ENCODE measurements around the gene ZNF771. TPM values are rescaled to one million over a fixed set of nuclear protein-coding genes. Genes with fewer than 3 reads are reported as not detected.

ZNF771 gene
- total RNA-seq, 4 donors from 2014 or later, result 3.7 to 15.1 (median 7.0) TPM

DNA sequence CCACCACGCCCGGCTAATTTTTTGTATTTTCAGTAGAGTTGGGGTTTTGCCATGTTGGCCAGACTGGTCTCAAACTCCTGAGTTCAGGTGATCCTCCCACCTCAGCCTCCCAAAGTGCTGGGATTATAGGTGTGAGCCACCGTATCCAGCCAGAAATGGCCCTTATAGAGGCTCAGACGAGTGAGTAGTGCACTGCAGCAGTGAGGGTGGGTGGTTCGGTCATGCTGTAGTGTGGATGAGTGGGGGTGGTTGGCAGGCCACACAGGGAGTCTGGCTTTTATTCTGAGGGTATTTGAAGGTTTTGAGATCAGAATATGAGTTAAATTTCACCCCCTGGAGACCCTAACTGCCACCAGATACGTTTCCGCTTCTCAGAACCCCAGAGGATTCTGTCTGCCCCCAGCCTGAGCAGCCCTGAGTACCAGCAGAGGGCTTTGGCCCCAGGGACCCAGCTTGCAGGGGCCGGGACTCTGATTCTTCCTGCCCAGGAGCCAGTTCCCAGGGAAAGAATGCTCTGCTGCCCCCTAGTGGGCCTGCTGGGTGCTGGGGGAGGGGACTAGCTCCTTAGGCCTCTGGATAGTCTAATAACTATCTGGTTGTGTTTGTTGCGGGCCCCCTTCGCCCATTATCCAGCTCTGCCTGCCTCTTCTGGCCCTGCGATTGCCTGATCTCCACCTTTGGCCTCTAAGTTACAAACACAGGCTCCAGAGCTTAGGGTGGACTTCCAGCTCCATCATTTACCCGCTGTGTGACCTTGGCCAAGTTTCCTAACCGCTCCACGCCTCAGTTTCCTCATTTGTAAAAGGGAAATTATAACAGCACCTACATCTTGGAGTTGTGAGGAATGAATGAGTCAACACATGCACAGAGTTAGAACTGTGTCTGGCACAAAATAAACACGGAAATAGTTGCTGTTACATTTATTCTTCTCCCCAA is 2.0 kb downstream of the ZNF771 start:
- H3K27me3 ChIP-seq, result no peaks in the 10 kb centered on the region
- 38 to 42% methylated on average over 11 to 13 of the region's 15 CpGs for WGBS, 2 donors
- no peak overlapping the region for H3K4me3 ChIP-seq
- peaks cover 0 to 21% (median 0%) of the 10 kb centered on the region in 3 donors for H3K36me3 ChIP-seq
- H3K27ac ChIP-seq, result peak overlapping the region in 3 of 4 donors; percentile 34 to 52 (median 43)
- intact Hi-C loops (cut with DNase I), result no loop called here
- DNase-seq, result no peak
- peaks cover 14 to 39% (median 26%) of the 10 kb centered on the region in 3 donors for H3K4me1 ChIP-seq
- no peaks in the 10 kb centered on the region for H3K9me3 ChIP-seq
- TF ChIP-seq CTCF (IDR thresholded peaks at IDR 0.05), result peak; percentile 81 to 94 (median 92)
- peak in 1 of 4 donors; percentile 27 for TF ChIP-seq POLR2A (IDR thresholded peaks at IDR 0.05)

- Histone ChIP-seq H3K36me3 (peaks cover 0 to 21% (median 0%) of the 10 kb centered on the region in 3 donors), H3K27ac (no peak overlapping the region), H3K4me1 (peaks cover 17 to 35% (median 18%) of the 10 kb centered on the region in 3 donors), H3K9me3 (no peaks in the 10 kb centered on the region), H3K4me3 (no peak overlapping the region), H3K27me3 (no peaks in the 10 kb centered on the region)
- TF ChIP-seq POLR2A (IDR thresholded peaks at IDR 0.05) (no peak), CTCF (IDR thresholded peaks at IDR 0.05) (no peak)
- WGBS, 2 donors, result 84 to 85% methylated on average over 6 of the region's 6 CpGs
- intact Hi-C loops (cut with DNase I), result no loop called here
- no peak for DNase-seq
These were observed 5.9 kb downstream of the ZNF771 start for GRCh38 chr16:30413112-30413806.

DNA sequence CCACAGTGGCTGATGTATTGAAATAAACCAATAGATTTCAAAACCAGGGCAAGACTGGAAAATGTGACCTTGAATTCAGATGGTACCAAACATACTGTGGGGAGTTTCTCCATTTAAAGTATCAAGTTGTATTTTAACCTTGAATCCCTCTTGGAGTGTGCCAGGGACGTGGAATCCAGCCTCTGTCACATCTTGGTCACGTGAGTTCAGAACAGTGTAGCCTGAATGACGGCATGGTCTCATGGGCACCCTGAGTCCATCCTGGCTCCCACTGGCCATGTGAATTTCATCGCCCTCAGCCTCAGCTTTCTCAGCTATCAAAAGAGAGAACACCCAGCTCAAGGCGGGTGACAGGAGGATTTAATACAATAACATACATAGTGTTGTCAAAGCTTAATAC is 6.8 kb downstream of the ZNF771 start:
- intact Hi-C loops (cut with DNase I), result no loop called here
- TF ChIP-seq POLR2A (IDR thresholded peaks at IDR 0.05), result no peak
- TF ChIP-seq CTCF (IDR thresholded peaks at IDR 0.05), result no peak
- Histone ChIP-seq H3K4me1 (peaks cover 11 to 34% (median 21%) of the 10 kb centered on the region in 3 donors), H3K27ac (peak overlapping the region in 1 of 4 donors; percentile 29), H3K36me3 (peaks cover 0 to 21% (median 0%) of the 10 kb centered on the region in 3 donors), H3K27me3 (no peaks in the 10 kb centered on the region), H3K9me3 (no peaks in the 10 kb centered on the region), H3K4me3 (no peak overlapping the region)
- no peak for DNase-seq
- WGBS, 2 donors, result 72 to 82% methylated on average over 5 of the region's 5 CpGs

DNA sequence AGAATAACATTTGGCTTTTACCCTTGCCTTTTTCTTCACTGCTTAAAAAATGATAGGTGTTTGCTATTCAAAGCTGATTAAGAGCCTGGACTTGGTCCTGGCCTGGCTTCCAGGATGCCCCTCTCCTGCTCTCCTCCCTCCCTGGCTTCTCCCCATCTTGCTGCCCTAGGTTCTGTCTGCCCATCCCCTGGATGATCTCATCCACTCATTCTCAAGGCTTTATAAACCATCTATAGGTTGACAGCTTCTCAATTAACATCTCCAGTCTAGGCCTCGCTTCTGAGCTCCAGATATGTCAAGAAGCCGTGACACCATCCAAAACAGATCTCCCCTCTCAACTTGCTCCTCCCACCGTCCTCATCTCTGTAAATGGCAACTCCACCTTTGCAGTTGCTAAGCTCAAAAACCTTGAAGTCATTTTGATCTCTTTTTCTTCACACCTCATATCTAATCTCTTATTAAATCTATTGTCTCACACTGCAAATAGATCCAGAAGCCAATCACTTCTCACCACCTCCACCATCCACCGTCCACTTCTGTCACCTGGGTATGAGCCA is 8.7 kb downstream of the ZNF771 start:
- H3K27ac ChIP-seq, result no peak overlapping the region
- DNase-seq, result no peak
- TF ChIP-seq CTCF (IDR thresholded peaks at IDR 0.05) (no peak), POLR2A (IDR thresholded peaks at IDR 0.05) (no peak)
- peaks cover 3 to 26% (median 16%) of the 10 kb centered on the region in 3 donors for H3K4me1 ChIP-seq
- H3K4me3 ChIP-seq, result no peak overlapping the region
- WGBS, 2 donors, result 93 to 97% methylated on average over 4 of the region's 4 CpGs
- H3K9me3 ChIP-seq, result no peaks in the 10 kb centered on the region
- intact Hi-C loops (cut with DNase I), result no loop called here
- no peaks in the 10 kb centered on the region for H3K27me3 ChIP-seq
- peaks cover 0 to 28% (median 0%) of the 10 kb centered on the region in 3 donors for H3K36me3 ChIP-seq

Measured in esophagus squamous epithelium (tissue), 5 donors.